Osteoblast (primary cell): Measurements from ENCODE around the gene QRFPR. TPM values are rescaled to one million over a fixed set of nuclear protein-coding genes. Genes with fewer than 3 reads are reported as not detected.

Experiments
- DNase-seq: peaks from one replicate; pipeline ENCODE4 v3.0.0; 2011; ENCODE audit warnings: low spot score, mixed read lengths; ENCODE audit not compliant: insufficient read length; ENCODE audit errors: missing footprints
- H2AFZ ChIP-seq: 2 replicates; pipeline ENCODE4 v1.6.0; 2011; ENCODE audit warnings: mild to moderate bottlenecking, low read length
- H3K27ac ChIP-seq: 2 replicates; pipeline ENCODE4 v1.5.1; 2011; ENCODE audit warnings: mild to moderate bottlenecking, low read depth, low read length, moderate library complexity
- H3K27me3 ChIP-seq: 2 replicates; pipeline ENCODE4 v1.6.0; 2012; ENCODE audit warnings: mild to moderate bottlenecking, control low read depth, inconsistent platforms, low read length, moderate library complexity; ENCODE audit not compliant: insufficient read depth
- H3K36me3 ChIP-seq: 2 replicates; pipeline ENCODE4 v1.5.1; 2011; ENCODE audit warnings: mild to moderate bottlenecking, low read length, control low read depth, moderate library complexity; ENCODE audit not compliant: insufficient read depth
- H3K4me1 ChIP-seq: 2 replicates; pipeline ENCODE4 v1.5.1; 2011; ENCODE audit warnings: mild to moderate bottlenecking, low read length, control low read depth, moderate library complexity; ENCODE audit not compliant: insufficient read depth
- H3K4me2 ChIP-seq: 2 replicates; pipeline ENCODE4 v1.6.0; 2011; ENCODE audit warnings: mild to moderate bottlenecking, low read length; ENCODE audit not compliant: insufficient read depth
- H3K4me3 ChIP-seq: fragments of 200-600 bp; sonication (generic); 3 replicates; pipeline ENCODE4 v1.5.1; 2012; ENCODE audit warnings: mild to moderate bottlenecking, low read length, inconsistent platforms; ENCODE audit not compliant: insufficient read depth
- H3K79me2 ChIP-seq: 2 replicates; pipeline ENCODE4 v1.6.0; 2012; ENCODE audit warnings: mild to moderate bottlenecking, low read length, control low read depth, inconsistent platforms; ENCODE audit not compliant: insufficient read depth
- H3K9me3 ChIP-seq: 2 replicates; pipeline ENCODE4 v1.5.1; 2011; ENCODE audit warnings: low read depth, low read length, control low read depth
- H4K20me1 ChIP-seq: 2 replicates; pipeline ENCODE4 v1.6.0; 2012; ENCODE audit warnings: mild to moderate bottlenecking, low read length, control low read depth; ENCODE audit not compliant: insufficient read depth
- CTCF ChIP-seq: IDR thresholded peaks from 2 replicates; pipeline ENCODE4 v1.5.1; 2011; ENCODE audit warnings: mild to moderate bottlenecking, low read depth, low read length, moderate library complexity; ENCODE audit errors: extremely low read depth
- total RNA-seq: library from RNA; depleted of rRNA; stranded (reverse); fragments of >200 nt; gene quantifications from 2 replicates; pipeline ENCODE4 v1.2.3, GENCODE V29; 2012

The QRFPR gene
- total RNA-seq, 1 donor = not detected

- Histone ChIP-seq H3K36me3 (no peaks in the 10 kb centered on the region), H3K27me3 (peaks cover 45% of the 10 kb centered on the region), H4K20me1 (no peaks in the 10 kb centered on the region), H3K27ac (no peak overlapping the region), H3K9me3 (no peaks in the 10 kb centered on the region), H3K4me3 (no peak overlapping the region), H3K79me2 (no peaks in the 10 kb centered on the region), H3K4me1 (no peaks in the 10 kb centered on the region), H2AFZ (no peak overlapping the region), H3K4me2 (no peak overlapping the region)
- DNase-seq = no peak
- no peak for TF ChIP-seq CTCF
These were observed 4.7 kb downstream of the QRFPR start for GRCh38 chr4:121376097-121376496.

- DNase-seq = no peak
- no peaks in the 10 kb centered on the region for H4K20me1 ChIP-seq
- no peak overlapping the region for H3K27ac ChIP-seq
- no peaks in the 10 kb centered on the region for H3K36me3 ChIP-seq
- H3K4me3 ChIP-seq = no peak overlapping the region
- H3K4me2 ChIP-seq = no peak overlapping the region
- no peak for TF ChIP-seq CTCF
- H3K4me1 ChIP-seq = no peaks in the 10 kb centered on the region
- H3K79me2 ChIP-seq = no peaks in the 10 kb centered on the region
- no peaks in the 10 kb centered on the region for H3K9me3 ChIP-seq
- H3K27me3 ChIP-seq = peaks cover 36% of the 10 kb centered on the region
- H2AFZ ChIP-seq = no peak overlapping the region
These were observed 5.6 kb downstream of the QRFPR start for GRCh38 chr4:121375262-121375661.

GRCh38 chr4:121373841-121374240, 7.0 kb downstream of the QRFPR start:
- no peak overlapping the region for H3K4me2 ChIP-seq
- H3K9me3 ChIP-seq = no peaks in the 10 kb centered on the region
- H3K27ac ChIP-seq = no peak overlapping the region
- peaks cover 22% of the 10 kb centered on the region for H3K27me3 ChIP-seq
- no peaks in the 10 kb centered on the region for H4K20me1 ChIP-seq
- H3K79me2 ChIP-seq = no peaks in the 10 kb centered on the region
- H2AFZ ChIP-seq = no peak overlapping the region
- no peak overlapping the region for H3K4me3 ChIP-seq
- H3K36me3 ChIP-seq = no peaks in the 10 kb centered on the region
- no peak for DNase-seq
- H3K4me1 ChIP-seq = no peaks in the 10 kb centered on the region
- no peak for TF ChIP-seq CTCF

- Histone ChIP-seq H3K36me3 (no peaks in the 10 kb centered on the region), H2AFZ (no peak overlapping the region), H3K27ac (no peak overlapping the region), H4K20me1 (no peaks in the 10 kb centered on the region), H3K4me3 (no peak overlapping the region), H3K4me1 (no peaks in the 10 kb centered on the region), H3K4me2 (no peak overlapping the region), H3K79me2 (no peaks in the 10 kb centered on the region), H3K9me3 (no peaks in the 10 kb centered on the region), H3K27me3 (peaks cover 15% of the 10 kb centered on the region)
- DNase-seq = no peak
- peak; percentile 73 for TF ChIP-seq CTCF
These were observed 10.0 kb downstream of the QRFPR start for GRCh38 chr4:121370729-121371325.
